Heart left ventricle (tissue), 13 donors: ENCODE data around the gene MAP3K5.

Experiments
- POLR2A ChIP-seq, 2 donors: fragments of 450-650 bp; IDR thresholded peaks; one replicate each; pipeline ENCODE4 v1.6.1; 2017; ENCODE audit warnings: antibody characterized with exemption in 2 of 2, mild to moderate bottlenecking in 2 of 2, moderate library complexity in 2 of 2
- TF ChIP-seq, protein P1 (sequence below), 12 donors: fragments of 200-600 bp; sonication (generic) in 4 of 12; IDR thresholded peaks; one replicate each; pipeline versions ENCODE4 v1.5.0 to v1.8.0; 2018 to 2022; ENCODE audit warnings: antibody characterized with exemption in 12 of 12, mild to moderate bottlenecking in 5 of 12
- donor health status: ischemic (EF 13 %, LVEDD 7.1; RV severe dilation, severe dysfunction).
- donor health status: DM: no; HTN: yes; CAD: no.
- donor health status: DM: no; HTN: no; CAD: no.
- donor health status: ischemic (EF 25% LVEDD 6.9; RV normal size, moderate dysfunction).
- donor health status: ischemic (EF 25% LVEDD 5.7; RV mildly dilated, moderate dysfunction).
- donor health status: ischemic (EF 35%, LVEDD 5.7; RV mildly dilated, moderate dysfunction).
- donor health status: nonischemic (EF 11% LVEDD 7.7; RV severe dilation, severe dysfunction).
- donor health status: DM: yes; HTN: yes; CAD: no.
- donor health status: PGD.
- donor health status: ischemic (EF 29% LVEDD 5.4; RV normal size, mild dysfunction).
- donor health status: nonischemic (EF 23%, LVEDD 6.1; RV moderate dilation, normal function).

GRCh38 chr6:136719280-136720044, 72.8 kb downstream of the MAP3K5 start:
- no peak for TF ChIP-seq POLR2A (IDR thresholded peaks at IDR 0.05)
- TF ChIP-seq, protein P1, sequence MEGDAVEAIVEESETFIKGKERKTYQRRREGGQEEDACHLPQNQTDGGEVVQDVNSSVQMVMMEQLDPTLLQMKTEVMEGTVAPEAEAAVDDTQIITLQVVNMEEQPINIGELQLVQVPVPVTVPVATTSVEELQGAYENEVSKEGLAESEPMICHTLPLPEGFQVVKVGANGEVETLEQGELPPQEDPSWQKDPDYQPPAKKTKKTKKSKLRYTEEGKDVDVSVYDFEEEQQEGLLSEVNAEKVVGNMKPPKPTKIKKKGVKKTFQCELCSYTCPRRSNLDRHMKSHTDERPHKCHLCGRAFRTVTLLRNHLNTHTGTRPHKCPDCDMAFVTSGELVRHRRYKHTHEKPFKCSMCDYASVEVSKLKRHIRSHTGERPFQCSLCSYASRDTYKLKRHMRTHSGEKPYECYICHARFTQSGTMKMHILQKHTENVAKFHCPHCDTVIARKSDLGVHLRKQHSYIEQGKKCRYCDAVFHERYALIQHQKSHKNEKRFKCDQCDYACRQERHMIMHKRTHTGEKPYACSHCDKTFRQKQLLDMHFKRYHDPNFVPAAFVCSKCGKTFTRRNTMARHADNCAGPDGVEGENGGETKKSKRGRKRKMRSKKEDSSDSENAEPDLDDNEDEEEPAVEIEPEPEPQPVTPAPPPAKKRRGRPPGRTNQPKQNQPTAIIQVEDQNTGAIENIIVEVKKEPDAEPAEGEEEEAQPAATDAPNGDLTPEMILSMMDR (IDR thresholded peaks at IDR 0.05), result no peak
